Natural killer cell treated with Interleukin-12 subunit alpha and Interleukin-12 subunit beta and Interleukin-15 and Interleukin-18, amount 100 ng/mL, for 72 hours (primary cell): ENCODE data around the gene VAMP4. TPM values are rescaled to one million over a fixed set of nuclear protein-coding genes. Genes with fewer than 3 reads are reported as not detected.
"Not testable (repeated sequence)": the region's sequence is repeated elsewhere in the genome, so short reads cannot be mapped to it uniquely, and the experiment has no call there.

Source experiments
- ATAC-seq, 2 donors: fragments of 150-1000 bp; cut with Tn5 transposase in 1 of 2; sonication (Bioruptor Pico), chemical (Tn5 transposase) in 1 of 2; 2 replicates each; pipeline ENCODE4 v1.10.0; 2021
- DNase-seq: peaks from one replicate; pipeline ENCODE4 v3.0.0; 2022; ENCODE audit warnings: low spot score
- H3K27ac Mint-ChIP-seq, 2 donors: 1 replicate in 1 of 2; 2 replicates in 1 of 2; pipeline ENCODE4 v1.8.0; 2022; ENCODE audit warnings: mixed read lengths in 2 of 2, mild to moderate bottlenecking in 1 of 2, moderate library complexity in 1 of 2
- H3K27me3 Mint-ChIP-seq, 2 donors: 1 replicate in 1 of 2; 2 replicates in 1 of 2; pipeline ENCODE4 v1.8.0; 2022; ENCODE audit warnings: mixed read lengths in 2 of 2
- H3K36me3 Mint-ChIP-seq: one replicate; pipeline ENCODE4 v1.8.0; 2022; ENCODE audit warnings: mixed read lengths
- H3K4me1 Mint-ChIP-seq, 2 donors: 1 replicate in 1 of 2; 2 replicates in 1 of 2; pipeline ENCODE4 v1.8.0; 2022; ENCODE audit warnings: low read depth in 2 of 2, mixed read lengths in 2 of 2, mild to moderate bottlenecking in 1 of 2
- H3K4me3 Mint-ChIP-seq: one replicate; pipeline ENCODE4 v1.8.0; 2022; ENCODE audit warnings: mixed read lengths
- H3K9me3 Mint-ChIP-seq: 2 replicates; pipeline ENCODE4 v1.8.0; 2022; ENCODE audit warnings: mixed read lengths
- total RNA-seq, 2 donors: library from RNA; stranded (reverse); gene quantifications; one replicate each; pipeline ENCODE4 v1.2.3, GENCODE V29; 2022

Gene VAMP4
- total RNA-seq, 2 donors from 2014 or later: 12.2 to 13.8 TPM

DNA sequence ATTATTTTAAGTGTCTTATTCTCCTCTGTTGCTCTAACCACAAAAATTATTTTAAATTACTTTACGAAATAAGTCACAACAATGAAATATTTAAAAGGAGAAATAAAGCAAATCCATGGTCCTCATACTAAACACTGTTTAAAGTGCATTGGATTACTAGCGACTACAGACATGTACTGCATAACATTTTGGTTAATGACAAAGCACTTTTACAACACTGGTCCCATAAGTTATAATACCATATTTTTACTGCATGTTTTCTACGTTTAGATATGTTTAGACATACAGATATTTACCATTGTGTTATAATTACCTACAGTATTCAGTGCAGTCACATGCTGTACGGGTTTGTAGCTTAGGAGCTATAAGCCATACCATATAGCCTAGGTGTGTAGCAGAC lies 30.2 kb downstream of the VAMP4 start:
- Mint-ChIP-seq H3K36me3 (no peaks in the 10 kb centered on the region), H3K4me3 (no peak overlapping the region), H3K27me3 (no peaks in the 10 kb centered on the region), H3K27ac (no peak overlapping the region), H3K4me1 (peaks cover 0 to 2% of the 10 kb centered on the region in 2 donors), H3K9me3 (no peaks in the 10 kb centered on the region)
- ATAC-seq (no peak), DNase-seq (no peak)

DNA sequence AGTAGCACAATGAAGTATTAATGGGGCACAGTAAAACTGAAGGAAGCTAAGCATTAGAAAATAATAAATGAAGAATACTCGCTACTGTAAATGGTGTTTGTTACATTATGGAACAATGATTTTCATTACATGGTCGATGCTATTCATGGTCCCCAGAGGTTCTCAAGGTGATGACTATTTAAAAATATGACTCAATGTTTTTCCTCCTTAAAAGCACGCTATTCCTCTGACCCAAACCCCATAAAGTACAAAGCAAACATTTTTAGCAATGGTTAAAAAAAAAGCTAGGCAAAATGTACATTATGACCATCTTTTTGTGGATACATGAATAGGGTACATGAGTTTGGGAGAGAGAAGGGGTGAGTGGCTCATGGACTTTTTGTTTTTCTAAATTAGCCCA lies 34.3 kb downstream of the VAMP4 start:
- ATAC-seq: no peak
- Mint-ChIP-seq H3K27me3 (no peaks in the 10 kb centered on the region), H3K36me3 (no peaks in the 10 kb centered on the region), H3K9me3 (no peaks in the 10 kb centered on the region), H3K27ac (no peak overlapping the region), H3K4me1 (no peaks in the 10 kb centered on the region), H3K4me3 (no peak overlapping the region)
- DNase-seq: no peak

DNA sequence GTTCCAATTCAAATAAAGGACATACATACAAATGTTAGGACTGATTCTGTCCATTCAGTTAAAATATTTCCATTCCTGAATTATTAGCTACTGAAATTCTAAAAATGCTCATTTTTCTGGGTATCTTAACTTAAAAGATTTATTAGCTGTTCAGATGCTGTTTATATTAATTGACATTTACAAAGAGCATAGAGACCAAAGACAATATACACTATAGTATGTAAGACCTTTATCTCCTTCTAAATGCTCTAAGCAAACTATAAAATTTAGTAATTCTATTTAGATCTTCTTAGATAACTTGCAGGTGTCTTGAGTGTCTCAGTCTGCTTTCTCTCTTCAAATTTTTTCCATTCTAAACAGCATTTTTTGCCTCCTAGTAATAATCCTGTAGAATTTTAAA lies 39.3 kb downstream of the VAMP4 start:
- H3K36me3 Mint-ChIP-seq: no peaks in the 10 kb centered on the region
- H3K27me3 Mint-ChIP-seq: no peaks in the 10 kb centered on the region
- DNase-seq (no peak), ATAC-seq (no peak)
- no peaks in the 10 kb centered on the region for H3K4me1 Mint-ChIP-seq
- no peaks in the 10 kb centered on the region for H3K9me3 Mint-ChIP-seq
- no peak overlapping the region for H3K4me3 Mint-ChIP-seq
- H3K27ac Mint-ChIP-seq: no peak overlapping the region

DNA sequence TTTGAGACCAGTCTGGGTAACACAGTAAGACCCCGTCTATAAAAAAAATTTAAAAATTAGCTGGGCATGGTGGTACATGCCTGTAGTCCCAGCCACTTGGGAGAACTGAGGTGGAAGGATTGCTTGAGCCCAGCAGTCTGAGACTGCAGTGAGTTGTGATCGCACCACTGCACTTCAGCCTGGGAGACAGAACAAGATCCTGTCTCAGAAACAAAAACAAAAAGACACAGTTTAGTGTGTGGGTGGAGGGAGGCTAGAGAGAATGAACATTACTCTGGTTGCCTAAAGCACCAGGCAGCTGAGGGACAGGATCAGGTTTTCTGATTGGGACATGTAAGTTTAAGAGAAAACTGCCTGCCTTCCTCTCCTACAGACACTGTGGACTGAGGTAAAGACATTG lies 42.3 kb downstream of the VAMP4 start:
- DNase-seq: no peak
- Mint-ChIP-seq H3K4me1 (no peaks in the 10 kb centered on the region), H3K36me3 (peaks cover 15% of the 10 kb centered on the region), H3K27me3 (no peaks in the 10 kb centered on the region), H3K4me3 (no peak overlapping the region), H3K27ac (no peak overlapping the region), H3K9me3 (peaks cover 11% of the 10 kb centered on the region)
- no peak for ATAC-seq

DNA sequence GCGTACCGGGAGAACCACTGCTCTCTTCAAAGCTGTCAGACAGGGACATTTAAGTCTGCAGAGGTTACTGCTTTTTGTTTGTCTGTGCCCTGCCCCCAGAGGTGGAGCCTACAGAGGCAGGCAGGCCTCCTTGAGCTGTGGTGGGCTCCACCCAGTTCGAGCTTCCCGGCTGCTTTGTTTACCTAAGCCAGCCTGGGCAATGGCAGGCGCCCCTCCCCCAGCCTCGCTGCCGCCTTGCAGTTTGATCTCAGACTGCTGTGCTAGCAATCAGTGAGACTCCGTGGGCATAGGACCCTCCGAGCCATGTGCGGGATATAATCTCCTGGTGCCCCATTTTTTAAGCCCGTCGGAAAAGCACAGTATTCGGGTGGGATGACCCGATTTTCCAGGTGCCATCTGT lies 46.1 kb downstream of the VAMP4 start:
- not testable (repeated sequence) for DNase-seq, H3K4me1 Mint-ChIP-seq, H3K4me3 Mint-ChIP-seq, H3K27me3 Mint-ChIP-seq, H3K27ac Mint-ChIP-seq, ATAC-seq
- H3K9me3 Mint-ChIP-seq: peaks cover 17% of the 10 kb centered on the region
- H3K36me3 Mint-ChIP-seq: peaks cover 28% of the 10 kb centered on the region

DNA sequence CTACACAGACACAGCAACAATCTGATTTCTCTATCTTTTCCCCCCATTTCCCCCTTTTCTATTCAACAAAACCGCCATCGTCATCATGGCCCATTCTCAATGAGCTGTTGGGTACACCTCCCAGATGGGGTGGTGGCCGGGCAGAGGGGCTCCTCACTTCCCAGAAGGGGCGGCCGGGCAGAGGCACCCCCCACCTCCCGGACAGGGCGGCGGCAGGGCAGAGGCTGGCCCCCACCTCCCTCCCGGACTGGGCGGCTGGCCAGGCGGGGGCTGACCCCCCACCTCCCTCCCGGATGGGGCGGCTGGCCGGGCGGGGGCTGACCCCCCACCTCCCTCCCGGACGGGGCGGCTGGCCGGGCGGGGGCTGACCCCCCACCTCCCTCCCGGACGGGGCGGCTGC lies 48.3 kb downstream of the VAMP4 start:
- H3K27ac Mint-ChIP-seq, H3K4me3 Mint-ChIP-seq, H3K4me1 Mint-ChIP-seq, DNase-seq, H3K27me3 Mint-ChIP-seq, ATAC-seq: not testable (repeated sequence)
- H3K9me3 Mint-ChIP-seq: peaks cover 17% of the 10 kb centered on the region
- peaks cover 28% of the 10 kb centered on the region for H3K36me3 Mint-ChIP-seq

DNA sequence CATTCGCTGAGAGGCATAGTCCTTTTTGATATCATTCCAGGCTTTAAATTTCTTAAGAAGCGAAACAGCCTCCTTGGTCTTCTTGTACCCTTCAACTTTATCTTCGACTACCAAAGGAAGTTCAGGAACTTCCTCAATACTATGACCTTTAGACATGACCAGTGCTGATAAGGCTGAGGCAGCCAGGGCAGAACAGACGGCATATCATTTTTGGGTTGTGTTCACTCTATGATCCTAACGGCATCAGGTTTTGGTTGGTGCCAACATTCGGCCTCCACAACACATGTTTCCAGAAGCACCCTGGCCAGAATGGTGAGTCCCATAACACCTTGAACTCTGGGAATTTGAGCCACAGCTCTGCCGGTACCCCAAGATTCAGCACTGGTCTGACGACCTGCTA lies 58.0 kb downstream of the VAMP4 start:
- H3K9me3 Mint-ChIP-seq: peaks cover 8% of the 10 kb centered on the region
- H3K4me1 Mint-ChIP-seq: no peaks in the 10 kb centered on the region
- H3K4me3 Mint-ChIP-seq: no peak overlapping the region
- DNase-seq: no peak
- no peaks in the 10 kb centered on the region for H3K36me3 Mint-ChIP-seq
- ATAC-seq: no peak
- H3K27ac Mint-ChIP-seq: no peak overlapping the region
- peaks cover 10 to 12% of the 10 kb centered on the region in 2 donors for H3K27me3 Mint-ChIP-seq

DNA sequence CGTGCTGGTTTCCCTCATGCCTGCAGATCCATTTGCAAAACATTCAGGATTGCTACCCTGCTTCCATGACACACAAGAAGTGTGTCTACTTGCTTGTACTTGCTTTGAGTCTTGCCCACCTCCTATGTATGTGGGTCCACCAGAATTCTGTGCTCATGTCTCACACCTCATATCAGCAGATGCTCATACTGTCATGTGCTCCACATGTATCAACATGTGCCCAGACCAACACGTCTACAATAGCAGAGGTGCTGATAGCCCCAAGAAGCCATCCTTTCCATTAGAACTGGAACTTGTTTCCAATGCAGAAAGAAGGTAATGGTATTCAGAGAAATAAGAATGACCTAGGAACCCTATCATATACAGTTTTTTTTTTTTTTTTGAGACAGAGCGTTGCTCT lies 61.5 kb downstream of the VAMP4 start:
- Mint-ChIP-seq H3K36me3 (no peaks in the 10 kb centered on the region), H3K9me3 (peaks cover 3% of the 10 kb centered on the region)
- ATAC-seq: no peak

DNA sequence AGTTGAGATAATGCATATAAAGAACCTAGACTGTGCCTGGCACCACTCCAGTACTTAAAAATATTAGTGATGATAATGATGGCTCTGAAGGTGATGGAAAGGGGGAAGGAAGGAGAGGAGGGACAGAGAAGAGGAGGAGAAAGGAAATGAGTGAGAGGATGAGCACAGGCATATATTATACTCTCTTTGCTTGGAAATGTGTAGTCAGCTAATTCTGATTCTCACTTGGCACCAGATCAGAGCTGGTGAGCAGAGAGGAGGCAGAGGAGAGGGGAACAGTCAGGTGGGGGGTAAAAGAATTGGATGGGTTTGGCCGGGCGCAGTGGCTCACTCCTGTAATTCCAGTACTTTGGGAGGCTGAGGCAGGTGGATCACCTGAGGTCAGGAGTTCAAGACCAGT lies 65.0 kb downstream of the VAMP4 start:
- Mint-ChIP-seq H3K27ac (no peak overlapping the region), H3K4me3 (no peak overlapping the region), H3K9me3 (no peaks in the 10 kb centered on the region), H3K27me3 (peaks cover 16 to 19% of the 10 kb centered on the region in 2 donors), H3K4me1 (no peaks in the 10 kb centered on the region), H3K36me3 (no peaks in the 10 kb centered on the region)
- DNase-seq (no peak), ATAC-seq (no peak)

More for the DNA sequence above, 61.5 kb downstream of the VAMP4 start:
- peaks cover 16 to 19% of the 10 kb centered on the region in 2 donors for H3K27me3 Mint-ChIP-seq
- no peak for DNase-seq
- H3K27ac Mint-ChIP-seq: no peak overlapping the region
- no peak overlapping the region for H3K4me3 Mint-ChIP-seq
- no peaks in the 10 kb centered on the region for H3K4me1 Mint-ChIP-seq

DNA sequence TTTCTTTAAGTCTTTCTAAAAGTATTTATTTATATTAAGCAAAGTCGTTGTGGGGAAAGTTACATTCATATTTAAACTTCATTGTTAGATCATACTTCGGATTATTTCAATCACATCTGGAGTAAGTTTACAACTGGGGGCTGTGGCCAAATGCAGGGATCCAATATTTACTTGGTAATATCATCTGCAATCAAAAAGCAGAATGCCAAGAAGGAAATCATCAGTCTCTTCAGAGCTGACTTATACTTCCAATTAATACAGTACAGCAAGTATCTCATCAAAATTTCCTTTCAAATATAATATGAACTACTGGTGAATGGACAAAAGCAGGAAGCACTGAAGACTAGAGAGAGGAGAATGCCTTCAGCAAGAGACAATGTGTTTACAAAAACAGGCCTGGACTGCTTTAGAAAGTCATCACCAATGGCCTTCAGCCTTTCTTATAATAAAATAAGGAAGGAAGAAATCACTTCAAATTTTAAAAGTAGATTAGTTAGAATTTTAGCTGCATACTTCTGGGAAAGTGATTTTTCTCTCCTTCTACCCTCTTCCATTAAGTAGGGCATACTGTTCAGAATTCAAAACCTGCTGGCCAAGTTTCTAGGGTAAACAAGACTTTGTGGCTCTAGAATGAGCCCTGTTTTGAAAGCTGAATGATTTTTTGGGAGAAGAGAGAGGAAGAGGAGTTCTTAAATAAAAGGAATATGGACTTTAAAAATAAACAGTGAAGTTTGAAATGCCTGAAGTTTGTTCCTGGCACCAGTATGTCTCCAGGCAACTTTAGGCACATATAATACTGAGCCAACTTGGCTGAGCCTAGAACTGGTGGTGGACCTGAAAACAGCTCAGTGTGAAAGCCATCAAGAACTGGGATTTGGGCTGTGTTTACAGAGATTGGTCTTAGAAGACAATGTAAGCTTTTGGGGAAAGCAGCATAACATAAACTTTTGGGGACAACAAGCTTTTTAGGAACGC lies 67.1 kb downstream of the VAMP4 start:
- no peaks in the 10 kb centered on the region for H3K36me3 Mint-ChIP-seq

DNA sequence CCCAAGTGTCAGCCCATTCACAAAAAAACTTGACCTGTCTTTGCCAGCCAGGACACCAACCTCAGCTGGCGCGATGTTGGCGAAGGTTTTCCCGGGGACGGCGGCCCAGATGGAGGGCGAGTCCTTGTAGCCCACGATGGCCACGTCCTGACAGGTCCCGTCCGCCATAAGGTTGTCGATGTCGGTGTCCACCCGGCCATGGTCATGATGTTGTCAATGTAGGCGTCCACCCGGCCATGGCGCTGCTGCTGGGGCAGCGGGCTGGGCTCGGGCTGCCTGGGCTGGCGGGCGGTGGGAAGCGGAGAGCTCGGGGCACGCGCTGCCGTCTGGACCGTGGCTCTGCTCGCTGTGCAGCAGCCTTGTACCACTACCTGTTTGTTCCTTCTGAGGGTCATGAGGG lies 71.1 kb downstream of the VAMP4 start:
- Mint-ChIP-seq H3K27me3 (peaks cover 8 to 17% of the 10 kb centered on the region in 2 donors), H3K4me3 (no peak overlapping the region), H3K27ac (no peak overlapping the region), H3K36me3 (no peaks in the 10 kb centered on the region), H3K4me1 (no peaks in the 10 kb centered on the region), H3K9me3 (no peaks in the 10 kb centered on the region)
- ATAC-seq (peak in 1 of 2 donors; percentile 13), DNase-seq (no peak)

More for the DNA sequence above, 67.1 kb downstream of the VAMP4 start:
- Mint-ChIP-seq H3K4me1 (no peaks in the 10 kb centered on the region), H3K9me3 (no peaks in the 10 kb centered on the region), H3K4me3 (no peak overlapping the region), H3K27ac (no peak overlapping the region), H3K27me3 (peaks cover 16 to 22% of the 10 kb centered on the region in 2 donors)
- DNase-seq (no peak), ATAC-seq (no peak)

DNA sequence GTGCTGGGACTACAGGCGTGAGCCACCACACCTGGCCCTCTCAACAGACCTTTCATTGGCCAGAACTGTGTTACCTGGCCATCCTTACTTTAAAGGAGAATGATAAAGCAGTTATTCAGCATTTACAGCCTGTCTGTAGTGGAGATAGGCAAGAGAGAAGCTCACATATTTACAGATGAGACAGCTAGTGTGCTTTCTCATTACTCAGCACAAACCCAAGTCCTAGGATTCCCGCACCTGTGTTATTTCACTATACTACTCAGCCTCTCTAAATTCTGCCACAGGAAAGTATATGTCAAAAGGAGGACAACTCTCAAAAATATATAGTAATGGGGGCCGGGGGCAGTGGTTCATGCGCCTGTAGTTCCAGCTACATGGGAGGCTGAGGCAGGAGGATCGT lies 73.5 kb downstream of the VAMP4 start:
- Mint-ChIP-seq H3K4me3 (no peak overlapping the region), H3K27ac (no peak overlapping the region), H3K27me3 (peaks cover 19 to 23% of the 10 kb centered on the region in 2 donors), H3K36me3 (no peaks in the 10 kb centered on the region), H3K4me1 (no peaks in the 10 kb centered on the region), H3K9me3 (no peaks in the 10 kb centered on the region)
- no peak for ATAC-seq
- DNase-seq: no peak

DNA sequence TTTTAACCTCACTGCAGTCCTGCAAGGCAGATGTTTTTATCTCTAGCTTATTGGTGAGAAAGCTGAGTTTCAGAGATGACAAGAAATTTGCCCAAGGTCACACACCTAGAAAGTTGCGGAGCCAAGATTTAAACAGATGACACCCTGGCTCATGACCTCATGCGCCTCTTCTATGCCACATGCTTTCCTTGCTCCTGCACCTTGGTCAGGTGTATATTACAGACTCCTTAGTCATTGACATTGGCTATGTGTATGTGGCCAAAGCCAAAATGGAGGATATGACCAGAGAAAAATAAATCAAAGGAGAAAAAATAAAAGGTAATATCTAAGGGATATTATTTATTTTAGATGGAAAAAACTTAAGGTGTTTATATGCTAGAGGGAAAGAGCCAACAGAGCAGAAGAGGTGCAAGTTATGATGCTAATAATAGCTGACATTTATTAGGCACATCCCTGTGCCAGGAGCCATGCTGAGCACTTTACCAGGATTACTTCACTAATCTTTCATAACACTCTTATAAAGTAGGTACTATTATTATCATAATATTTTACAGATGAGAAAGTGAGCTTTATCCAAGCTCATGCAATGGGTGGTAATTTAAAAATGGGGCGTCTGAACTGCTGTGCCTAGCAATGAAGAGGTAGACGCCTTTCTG lies 75.6 kb downstream of the VAMP4 start:
- no peaks in the 10 kb centered on the region for H3K9me3 Mint-ChIP-seq
- H3K4me3 Mint-ChIP-seq: no peak overlapping the region
- no peak overlapping the region for H3K27ac Mint-ChIP-seq
- no peaks in the 10 kb centered on the region for H3K4me1 Mint-ChIP-seq
- DNase-seq (no peak), ATAC-seq (no peak)
- no peaks in the 10 kb centered on the region for H3K36me3 Mint-ChIP-seq
- H3K27me3 Mint-ChIP-seq: peaks cover 9 to 21% of the 10 kb centered on the region in 2 donors

DNA sequence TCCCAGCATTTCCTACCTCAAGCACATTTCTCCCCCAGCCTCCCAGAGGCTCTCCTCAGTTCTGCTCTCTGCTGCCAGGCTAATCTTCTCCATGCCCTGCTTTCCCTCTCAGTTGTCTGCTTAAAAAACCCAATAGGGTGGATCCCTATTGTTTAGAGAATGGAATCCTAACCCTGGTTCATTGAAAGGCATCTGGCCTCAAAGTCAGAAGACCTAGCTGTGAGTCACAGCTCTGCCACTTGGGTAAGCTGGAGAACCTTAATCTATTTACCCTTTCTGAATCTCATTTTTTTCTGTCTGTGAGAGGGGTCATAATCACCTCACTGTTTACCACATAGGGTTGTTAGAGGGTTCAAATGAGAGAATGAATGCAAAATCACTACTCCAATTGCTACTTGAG lies 76.9 kb downstream of the VAMP4 start:
- H3K27ac Mint-ChIP-seq: no peak overlapping the region
- H3K36me3 Mint-ChIP-seq: no peaks in the 10 kb centered on the region
- ATAC-seq (no peak), DNase-seq (no peak)
- H3K4me3 Mint-ChIP-seq: no peak overlapping the region
- H3K27me3 Mint-ChIP-seq: peaks cover 9 to 21% of the 10 kb centered on the region in 2 donors
- no peaks in the 10 kb centered on the region for H3K9me3 Mint-ChIP-seq
- H3K4me1 Mint-ChIP-seq: no peaks in the 10 kb centered on the region
